Activated CD4-positive, alpha-beta T cell treated with anti-CD3 and anti-CD28 coated beads, Interleukin-2, amount 50 U/mL, for 16 hours (primary cell): ENCODE measurements around the gene TP53RK.

ENCODE experiments used
- DNase-seq: peaks from one replicate; pipeline ENCODE4 v3.0.0-alpha.2; 2020

TP53RK gene

GRCh38 chr20:46689082-46689753 is at the start of gene TP53RK:
Gene TP53RK (minus strand): TSS chr20:46689444. CDS start chr20:46689414, 30 bp downstream.
- DNase-seq: peak; percentile 99

GRCh38 chr20:46735436-46735835 is 46.2 kb upstream of the TP53RK start:
- no peak for DNase-seq

DNA sequence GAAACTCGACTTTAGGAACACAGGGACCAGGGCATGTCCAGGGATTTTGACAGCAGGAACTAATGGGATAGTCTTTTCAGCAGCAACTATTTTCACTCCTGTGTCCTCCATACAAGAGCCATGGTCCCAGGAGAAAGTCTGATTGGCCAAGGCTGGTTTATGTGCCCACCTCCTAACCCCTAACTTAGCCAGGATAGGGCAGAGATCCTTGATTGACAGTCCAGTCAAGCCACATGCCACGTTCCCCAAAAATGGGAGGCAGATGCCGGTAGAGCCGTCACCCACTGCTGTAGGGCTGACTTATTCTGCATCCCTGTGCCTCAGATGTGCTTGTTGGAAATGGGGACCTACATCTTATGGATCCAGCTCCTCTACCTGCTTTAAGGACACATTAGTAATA is 42.5 kb upstream of the TP53RK start:
- DNase-seq: no peak

GRCh38 chr20:46725186-46726165 is 36.2 kb upstream of the TP53RK start:
- DNase-seq: no peak

DNA sequence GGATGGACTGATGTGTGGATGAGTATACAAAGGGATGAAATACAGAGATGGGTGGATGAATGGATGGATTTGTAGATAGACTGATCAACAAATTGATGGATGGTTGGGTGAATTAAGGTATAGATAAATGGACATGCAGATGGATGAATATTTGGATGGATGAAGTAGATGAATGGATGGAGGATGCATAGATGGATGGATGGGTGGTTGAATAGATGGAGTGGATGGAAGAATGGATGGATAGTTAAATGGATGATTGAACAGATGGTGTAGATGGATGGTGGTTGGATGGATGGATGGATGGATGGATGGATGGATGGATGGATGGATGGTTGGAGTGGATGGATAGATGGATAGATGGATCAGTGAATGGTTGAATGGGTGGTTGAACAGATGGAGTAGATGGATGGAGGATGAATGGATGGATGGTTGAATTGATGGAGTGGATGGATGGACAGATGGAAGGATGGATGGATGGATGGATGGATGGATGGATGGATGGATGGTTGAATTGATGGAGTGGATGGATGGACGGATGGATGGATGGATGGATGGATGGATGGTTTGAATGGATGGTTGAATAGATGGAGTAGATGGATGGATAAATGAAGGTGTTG is 35.2 kb upstream of the TP53RK start:
- no peak for DNase-seq

DNA sequence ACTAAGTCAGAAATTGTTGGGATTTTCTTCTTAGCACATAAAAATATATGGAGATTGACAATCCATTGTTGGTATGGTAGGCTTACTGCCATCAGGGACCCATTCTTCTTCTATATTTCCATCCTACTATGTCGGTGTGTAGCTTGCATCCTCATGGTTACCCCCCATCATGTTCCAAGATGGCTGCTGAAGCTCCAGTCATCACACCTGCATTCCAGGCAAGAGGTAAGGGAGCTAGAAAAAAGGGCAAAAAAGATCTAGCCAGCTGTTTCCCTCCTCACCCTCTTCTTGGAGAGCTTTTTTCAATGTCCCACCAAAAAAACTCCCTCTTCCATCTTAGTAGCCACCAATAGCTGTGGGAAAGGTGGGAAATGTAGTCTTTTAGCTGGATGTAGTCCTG is 33.8 kb upstream of the TP53RK start:
- DNase-seq: no peak

DNA sequence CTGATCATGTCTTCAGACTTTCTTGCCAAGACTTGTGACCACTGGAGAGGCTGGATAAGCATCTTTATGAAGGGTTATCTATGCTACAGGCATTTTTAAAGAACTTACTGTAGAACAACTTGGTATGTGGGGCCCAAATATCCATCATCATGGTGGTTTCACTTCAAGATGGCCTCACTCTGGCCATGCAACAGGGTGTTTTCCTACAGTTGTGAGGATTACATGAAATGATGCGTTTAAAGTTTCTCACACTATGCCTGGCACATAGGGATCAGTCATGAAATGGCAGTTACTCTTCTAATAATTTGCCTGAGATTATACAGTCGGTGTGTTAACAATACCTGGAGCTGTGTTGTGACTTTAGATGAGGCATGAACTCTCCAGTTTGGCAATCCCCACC is 33.2 kb upstream of the TP53RK start:
- no peak for DNase-seq

GRCh38 chr20:46721476-46721875 is 32.2 kb upstream of the TP53RK start:
- no peak for DNase-seq

DNA sequence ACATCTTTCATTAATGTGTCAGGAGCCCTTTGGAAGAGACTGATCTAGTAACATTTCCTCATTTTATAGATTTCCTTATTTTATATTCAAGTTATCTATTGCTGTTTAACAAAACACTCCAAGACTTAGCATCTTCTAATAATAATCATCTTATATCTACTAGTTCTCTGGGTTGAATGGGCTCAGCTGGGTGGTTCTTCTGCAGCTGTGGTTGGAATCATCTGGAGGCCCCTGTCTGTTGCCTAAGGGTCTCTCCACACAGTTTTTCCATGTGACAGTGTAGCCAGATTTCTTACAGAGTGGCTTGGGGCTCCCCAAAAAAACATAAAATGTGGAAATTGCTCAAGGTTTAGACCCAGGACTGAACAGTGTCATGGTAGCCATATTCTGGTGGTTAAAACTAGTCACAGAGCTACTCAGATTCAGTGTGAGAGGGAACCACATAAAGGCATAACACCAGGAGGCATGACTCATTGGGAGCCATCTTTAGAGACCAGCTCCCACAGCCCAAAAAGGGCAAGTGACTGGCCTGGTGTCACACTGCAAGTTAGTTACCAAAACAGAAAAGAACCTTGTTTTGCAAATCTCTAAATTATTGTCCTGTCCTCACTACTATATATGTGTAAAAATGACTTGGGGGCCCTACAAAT is 31.7 kb upstream of the TP53RK start:
- DNase-seq: no peak

DNA sequence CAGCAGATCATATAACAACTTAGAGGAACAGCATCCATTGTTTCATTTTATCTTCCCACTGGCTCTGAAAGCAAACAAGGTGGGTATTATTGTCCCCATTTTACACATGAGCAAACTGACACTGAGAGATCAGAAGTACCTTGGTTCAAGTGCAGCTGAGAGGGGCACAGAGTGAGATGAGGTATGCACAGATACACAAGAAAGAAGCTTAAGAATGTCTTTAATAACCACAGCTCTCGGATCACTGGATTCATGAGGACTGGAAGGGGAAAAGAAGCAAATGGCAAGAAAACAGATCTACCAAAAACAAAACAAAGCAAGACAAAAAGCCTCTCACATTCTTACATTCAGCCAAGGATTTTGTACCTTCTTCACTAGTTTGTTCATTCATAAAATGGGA is 30.8 kb upstream of the TP53RK start:
- no peak for DNase-seq

- DNase-seq: no peak
Observed at GRCh38 chr20:46717818-46718541, 28.7 kb upstream of the TP53RK start.

DNA sequence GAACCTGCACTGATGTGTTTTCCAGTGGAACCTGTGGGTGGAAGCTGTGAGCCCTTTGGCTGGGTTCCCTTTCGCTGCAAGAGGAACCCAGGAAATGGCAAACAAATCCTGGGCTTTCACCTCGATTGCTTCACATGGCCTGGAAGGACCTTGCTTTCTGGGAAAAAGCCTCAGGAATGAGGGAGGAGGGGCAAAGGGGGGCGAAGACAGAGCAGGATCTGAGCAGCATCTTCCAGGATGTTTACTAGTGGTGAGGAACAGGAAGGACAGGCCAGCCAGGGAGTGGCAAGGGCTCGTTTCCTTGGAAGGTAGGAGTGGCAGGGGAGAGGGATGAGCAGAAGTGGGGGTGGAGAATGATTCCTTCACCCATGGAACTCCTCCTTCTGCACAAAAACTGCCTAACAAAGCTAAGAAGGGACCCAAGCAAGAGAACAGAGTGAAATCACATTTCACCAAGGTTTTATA is 26.1 kb upstream of the TP53RK start:
- no peak for DNase-seq

- DNase-seq: no peak
Observed at GRCh38 chr20:46713957-46714834, 25.0 kb upstream of the TP53RK start.

GRCh38 chr20:46712056-46712636 is 22.9 kb upstream of the TP53RK start:
- DNase-seq: no peak

DNA sequence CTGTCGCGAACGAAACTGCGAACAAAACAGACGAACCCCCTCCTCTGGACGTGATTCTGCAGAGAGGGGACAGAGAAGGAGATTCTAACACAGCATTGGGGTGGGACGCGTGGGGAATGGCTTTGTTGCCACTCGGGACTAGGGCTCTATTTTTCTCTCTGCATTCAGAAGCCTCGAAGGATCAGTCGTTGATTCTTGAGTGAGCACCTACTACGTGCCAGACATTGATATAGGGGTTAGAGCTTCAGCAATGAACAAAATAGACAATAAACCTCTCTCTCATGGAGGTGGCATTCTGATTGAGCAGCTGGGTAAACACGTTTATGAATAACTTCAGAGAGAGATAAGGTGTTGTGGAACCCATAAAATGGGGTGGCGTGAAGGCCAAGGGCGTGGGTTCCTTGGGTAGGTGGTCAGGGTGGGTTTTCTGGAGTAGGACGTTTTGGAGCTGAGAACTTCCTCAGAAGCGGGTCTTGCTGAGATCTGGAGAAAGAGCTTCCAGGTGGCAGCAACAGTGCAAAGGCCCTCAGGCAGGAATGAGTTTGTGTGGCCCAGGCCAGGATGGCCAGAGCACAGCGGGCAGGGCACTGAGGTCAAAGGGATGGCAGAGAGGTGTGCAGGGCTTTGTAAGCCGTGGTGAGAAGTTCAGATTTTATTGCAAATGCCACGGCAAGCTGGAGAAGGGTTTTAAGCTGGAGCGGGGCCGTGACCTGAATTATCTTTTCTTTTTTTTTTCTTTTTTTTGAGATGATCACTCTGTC is 21.1 kb upstream of the TP53RK start:
- no peak for DNase-seq

DNA sequence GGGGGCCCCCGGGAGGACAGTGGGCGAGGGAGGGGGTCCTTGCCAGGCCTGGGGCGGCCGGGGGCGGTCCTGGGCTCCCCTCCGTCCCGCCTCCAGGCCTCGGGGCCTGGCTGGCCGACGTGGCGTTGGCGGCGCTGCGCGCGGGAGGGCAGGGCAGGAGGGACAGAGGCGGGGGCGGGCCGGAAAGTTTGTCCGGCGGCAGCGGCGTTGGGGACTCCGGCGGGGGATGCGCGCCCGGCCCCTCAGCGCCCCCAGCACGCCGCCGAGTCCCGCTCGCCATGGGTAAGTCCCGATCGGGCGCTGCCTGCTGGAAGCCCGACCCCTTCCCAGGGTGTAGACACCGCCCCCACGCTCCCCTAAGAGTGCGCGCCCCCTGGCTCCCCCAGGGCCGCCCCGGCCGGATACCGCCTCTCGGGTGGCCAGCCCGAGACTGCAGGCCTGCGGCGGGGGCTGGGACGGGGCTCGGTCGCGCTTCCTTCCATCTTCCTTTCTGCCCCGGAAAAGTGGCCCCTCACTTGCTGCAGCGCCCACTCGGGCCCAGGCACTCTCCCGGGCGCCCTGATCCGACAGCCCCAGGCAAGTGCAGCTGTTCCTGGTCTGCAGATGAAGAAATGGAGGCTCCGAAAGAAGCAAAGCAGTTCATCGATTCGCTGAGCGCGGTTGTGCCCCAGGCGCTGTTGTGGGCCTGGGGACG is 20.4 kb upstream of the TP53RK start, which contains the start of gene SLC2A10:
TSS of gene SLC2A10 (plus strand) at position 191 of the 694 bp plus-strand sequence. CDS start at position 279, 88 bp downstream.
- no peak for DNase-seq

DNA sequence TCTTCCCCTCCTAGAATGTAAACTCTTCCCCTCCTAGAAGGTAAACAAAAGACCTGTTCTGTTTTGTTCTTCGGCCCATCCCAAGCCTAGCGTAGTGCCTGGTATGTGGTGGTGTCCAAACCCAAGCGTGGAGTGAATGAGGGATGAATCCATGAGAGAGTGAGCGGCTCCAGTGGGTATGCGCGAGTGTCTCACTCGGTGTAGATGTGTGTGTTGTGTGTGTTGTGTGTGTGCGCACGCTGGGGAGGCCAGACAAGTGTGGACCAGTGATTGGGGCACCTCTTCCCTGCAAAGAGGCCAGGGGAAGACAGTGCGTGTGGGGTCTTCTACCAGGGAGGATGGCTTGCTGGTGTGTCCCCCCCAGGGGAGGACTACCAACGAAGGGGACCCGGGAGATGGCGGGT is 19.8 kb upstream of the TP53RK start:
- no peak for DNase-seq

DNA sequence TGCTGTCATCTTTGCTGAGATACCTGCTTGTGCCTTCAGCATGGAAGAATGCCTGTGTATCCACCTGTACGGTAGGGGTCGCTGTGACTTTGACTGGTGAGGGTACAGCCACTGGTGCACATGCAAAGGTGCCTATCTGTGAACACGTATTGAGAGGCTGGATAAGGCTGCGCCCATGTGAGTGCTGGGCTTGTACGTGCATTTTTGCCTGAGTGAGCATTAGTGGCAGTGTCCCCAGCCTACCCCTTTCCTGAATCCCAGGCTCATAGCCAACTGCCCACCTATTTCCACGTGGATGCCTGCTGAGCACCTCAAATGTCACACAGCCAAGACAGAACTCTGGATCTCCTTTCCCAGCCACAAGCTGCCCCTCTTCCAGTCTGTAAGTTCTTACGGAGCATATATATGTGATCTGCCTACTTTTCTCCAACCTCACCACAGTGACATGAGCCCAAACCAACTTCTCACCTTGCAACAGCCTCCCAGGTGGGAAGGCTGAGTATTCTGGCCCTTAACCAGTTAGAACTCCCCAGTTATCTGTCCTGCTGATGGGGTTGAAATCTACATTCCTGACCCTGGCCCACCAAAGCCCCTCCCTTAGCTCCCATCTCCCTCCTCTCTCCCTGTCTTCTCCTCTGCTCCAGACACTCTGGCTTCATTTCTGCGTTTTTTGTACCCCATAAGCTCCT is 19.1 kb upstream of the TP53RK start:
- no peak for DNase-seq

GRCh38 chr20:46706242-46706641 is 17.0 kb upstream of the TP53RK start:
- DNase-seq: no peak
